Neural cell (in vitro differentiated cells): ENCODE measurements around the gene LIPA. TPM values are rescaled to one million over a fixed set of nuclear protein-coding genes. Genes with fewer than 3 reads are reported as not detected.

Experiments
- H2AFZ ChIP-seq: fragments of 200-600, 300-800 bp; sonication (generic), shearing (Covaris generic); 2 replicates; pipeline ENCODE4 v1.6.0; 2014; ENCODE audit warnings: low read depth, mild to moderate bottlenecking, antibody characterized with exemption, low read length, moderate library complexity
- H3F3A ChIP-seq: fragments of 200-600 bp; shearing (Covaris generic); 2 replicates; pipeline ENCODE4 v1.6.1; 2016; ENCODE audit warnings: mild to moderate bottlenecking, moderate library complexity, mixed read lengths, antibody characterized with exemption, low read length; ENCODE audit not compliant: insufficient read depth, poor library complexity, severe bottlenecking
- H3K27ac ChIP-seq: fragments of 200-600, 300-800 bp; sonication (generic), shearing (Covaris generic); 2 replicates; pipeline ENCODE4 v1.5.1; 2014; ENCODE audit warnings: mild to moderate bottlenecking, low read length, moderate library complexity
- H3K27me3 ChIP-seq: fragments of 300-800, 200-600 bp; sonication (generic), shearing (Covaris generic); 2 replicates; pipeline ENCODE4 v1.6.0; 2014; ENCODE audit warnings: mild to moderate bottlenecking, low read depth, low read length, moderate library complexity; ENCODE audit not compliant: insufficient read depth
- H3K36me3 ChIP-seq: fragments of 300-800, 200-600 bp; sonication (generic), shearing (Covaris generic); 2 replicates; pipeline ENCODE4 v1.5.1; 2014; ENCODE audit warnings: mild to moderate bottlenecking, antibody characterized with exemption, low read length, moderate library complexity; ENCODE audit not compliant: insufficient read depth
- H3K4me2 ChIP-seq: fragments of 300-800, 200-600 bp; sonication (generic), shearing (Covaris generic); 2 replicates; pipeline ENCODE4 v1.6.0; 2014; ENCODE audit warnings: mild to moderate bottlenecking, low read length
- H3K4me3 ChIP-seq: fragments of 300-800, 200-600 bp; sonication (generic), shearing (Covaris generic); 2 replicates; pipeline ENCODE4 v1.5.1; 2014; ENCODE audit warnings: mild to moderate bottlenecking, low read length, moderate library complexity
- H3K79me2 ChIP-seq: fragments of 200-600 bp; shearing (Covaris generic); replicated peaks from 2 replicates; pipeline ENCODE4 v1.6.0; 2014; ENCODE audit warnings: mild to moderate bottlenecking, low read length, moderate library complexity; ENCODE audit not compliant: insufficient read depth
- H3K9ac ChIP-seq: fragments of 300-800, 200-600 bp; sonication (generic), shearing (Covaris generic); 2 replicates; pipeline ENCODE4 v1.6.1; 2016; ENCODE audit warnings: mild to moderate bottlenecking, low read length, mixed read lengths
- H3K9me2 ChIP-seq: fragments of 200-600 bp; shearing (Covaris generic); 2 replicates; pipeline ENCODE4 v1.6.1; 2016; ENCODE audit warnings: mild to moderate bottlenecking, low read length, mixed read lengths; ENCODE audit not compliant: insufficient read depth
- H3K9me3 ChIP-seq: fragments of 200-600, 300-800 bp; sonication (generic), shearing (Covaris generic); 2 replicates; pipeline ENCODE4 v1.6.1; 2016; ENCODE audit warnings: mild to moderate bottlenecking, mixed run types, low read length, moderate library complexity, mixed read lengths
- H4K20me1 ChIP-seq: fragments of 200-600 bp; shearing (Covaris generic); 2 replicates; pipeline ENCODE4 v1.6.1; 2016; ENCODE audit warnings: mild to moderate bottlenecking, mixed run types; ENCODE audit not compliant: insufficient read depth
- MXI1 ChIP-seq: fragments of 450-650 bp; conservative IDR thresholded peaks from 2 replicates; pipeline ENCODE4 v1.6.1; 2014; ENCODE audit warnings: antibody characterized with exemption, mild to moderate bottlenecking; ENCODE audit not compliant: poor library complexity, severe bottlenecking
- REST ChIP-seq: IDR thresholded peaks from 2 replicates; pipeline ENCODE4 v1.6.1; 2012; ENCODE audit warnings: borderline replicate concordance
- SMC3 ChIP-seq: fragments of 450-650 bp; conservative IDR thresholded peaks from 2 replicates; pipeline ENCODE4 v1.6.1; 2014; ENCODE audit warnings: antibody characterized with exemption, mild to moderate bottlenecking, moderate library complexity; ENCODE audit not compliant: poor library complexity
- polyA plus RNA-seq: library from polyadenylated mRNA; depleted of rRNA; stranded (reverse); fragments of >200 nt; gene quantifications from 2 replicates; pipeline ENCODE4 v1.2.3, GENCODE V29; 2014

LIPA gene
- polyA plus RNA-seq, 1 donor from 2014 or later: 20.8 TPM

- TF ChIP-seq REST: no peak
- no peak for TF ChIP-seq MXI1
Measured at GRCh38 chr10:89281606-89282395, 30.2 kb upstream of the LIPA start (continued).

GRCh38 chr10:89280508-89280907, 28.9 kb upstream of the LIPA start:
- H3K4me2 ChIP-seq: no peak overlapping the region
- H3F3A ChIP-seq: peaks cover 3% of the 10 kb centered on the region
- H3K9ac ChIP-seq: no peak overlapping the region
- no peak for TF ChIP-seq REST
- no peaks in the 10 kb centered on the region for H3K79me2 ChIP-seq
- no peaks in the 10 kb centered on the region for H3K36me3 ChIP-seq
- no peaks in the 10 kb centered on the region for H4K20me1 ChIP-seq
- H3K9me3 ChIP-seq: no peaks in the 10 kb centered on the region
- H2AFZ ChIP-seq: no peak overlapping the region
- no peak overlapping the region for H3K27ac ChIP-seq
- H3K9me2 ChIP-seq: no peaks in the 10 kb centered on the region
- H3K27me3 ChIP-seq: no peaks in the 10 kb centered on the region
- H3K4me3 ChIP-seq: no peak overlapping the region

GRCh38 chr10:89279421-89279869, 27.9 kb upstream of the LIPA start:
- Histone ChIP-seq H3K9ac (no peak overlapping the region), H3F3A (peaks cover 3% of the 10 kb centered on the region), H3K9me2 (no peaks in the 10 kb centered on the region), H3K4me3 (no peak overlapping the region), H2AFZ (no peak overlapping the region), H3K36me3 (no peaks in the 10 kb centered on the region), H3K9me3 (no peaks in the 10 kb centered on the region), H3K27ac (no peak overlapping the region), H3K27me3 (no peaks in the 10 kb centered on the region), H3K79me2 (no peaks in the 10 kb centered on the region), H3K4me2 (no peak overlapping the region), H4K20me1 (no peaks in the 10 kb centered on the region)
- TF ChIP-seq REST (no peak), MXI1 (no peak), SMC3 (no peak)
